GM23338 (cell line): ENCODE measurements around the gene BBOX1. TPM values are rescaled to one million over a fixed set of nuclear protein-coding genes. Genes with fewer than 3 reads are reported as not detected.

Source experiments
- ATAC-seq: fragments of 200-7000 bp; cut with Tn5 transposase; 3 replicates; pipeline ENCODE4 v1.9.1; 2020
- DNase-seq: peaks from one replicate; pipeline ENCODE4 v3.0.0-alpha.2; 2015; ENCODE audit warnings: low spot score
- H2AFZ ChIP-seq: fragments of 200-600 bp; sonication (generic); 2 replicates; pipeline ENCODE4 v1.8.0; 2016; ENCODE audit warnings: antibody characterized with exemption, mild to moderate bottlenecking, moderate library complexity
- H3F3A ChIP-seq: fragments of 200-600 bp; sonication (generic); replicated peaks from 2 replicates; pipeline ENCODE4 v1.8.0; 2017; ENCODE audit warnings: antibody characterized with exemption, mixed run types, low read depth
- H3K27ac ChIP-seq: fragments of 200-600 bp; sonication (generic); 2 replicates; pipeline ENCODE4 v1.6.1; 2016; ENCODE audit warnings: low read depth
- H3K27me3 ChIP-seq: fragments of 200-600 bp; sonication (generic); 2 replicates; pipeline ENCODE4 v1.8.0; 2016; ENCODE audit warnings: mild to moderate bottlenecking, mixed run types, moderate library complexity; ENCODE audit not compliant: insufficient read depth
- H3K36me3 ChIP-seq: fragments of 200-600 bp; sonication (generic); 2 replicates; pipeline ENCODE4 v1.8.0; 2016; ENCODE audit warnings: mild to moderate bottlenecking; ENCODE audit not compliant: insufficient read depth
- H3K4me1 ChIP-seq: fragments of 200-600 bp; sonication (generic); 2 replicates; pipeline ENCODE4 v1.8.0; 2016; ENCODE audit warnings: mild to moderate bottlenecking, moderate library complexity; ENCODE audit not compliant: insufficient read depth
- H3K4me2 ChIP-seq: fragments of 200-600 bp; sonication (generic); 2 replicates; pipeline ENCODE4 v1.7.1; 2017; ENCODE audit warnings: mixed run types
- H3K4me3 ChIP-seq: fragments of 200-600 bp; sonication (generic); 2 replicates; pipeline ENCODE4 v1.6.1; 2016; ENCODE audit warnings: mixed run types
- H3K79me2 ChIP-seq: fragments of 200-600 bp; sonication (generic); replicated peaks from 2 replicates; pipeline ENCODE4 v1.8.0; 2017; ENCODE audit warnings: mild to moderate bottlenecking; ENCODE audit not compliant: insufficient read depth
- H3K9me2 ChIP-seq: fragments of 200-600 bp; sonication (generic); 2 replicates; pipeline ENCODE4 v1.8.0; 2017; ENCODE audit not compliant: insufficient read depth
- H4K20me1 ChIP-seq: fragments of 200-600 bp; sonication (generic); replicated peaks from 2 replicates; pipeline ENCODE4 v1.8.0; 2017; ENCODE audit warnings: mild to moderate bottlenecking; ENCODE audit not compliant: insufficient read depth
- H3K27ac Mint-ChIP-seq: 2 replicates; pipeline ENCODE4 v1.8.0; 2020; ENCODE audit warnings: inconsistent platforms, mild to moderate bottlenecking, moderate library complexity, mixed read lengths
- H3K27me3 Mint-ChIP-seq: 3 replicates; pipeline ENCODE4 v1.8.0; 2022; ENCODE audit warnings: low read depth, mild to moderate bottlenecking, moderate library complexity, mixed read lengths, inconsistent platforms; ENCODE audit not compliant: insufficient read depth, poor library complexity
- H3K36me3 Mint-ChIP-seq: 3 replicates; pipeline ENCODE4 v1.8.0; 2021; ENCODE audit warnings: low read depth, mild to moderate bottlenecking, inconsistent platforms, moderate library complexity, mixed read lengths
- H3K4me1 Mint-ChIP-seq: 3 replicates; pipeline ENCODE4 v1.8.0; 2020; ENCODE audit warnings: mild to moderate bottlenecking, inconsistent platforms, mixed read lengths
- H3K4me3 Mint-ChIP-seq: 3 replicates; pipeline ENCODE4 v1.8.0; 2021; ENCODE audit warnings: moderate library complexity, mild to moderate bottlenecking, inconsistent platforms, mixed read lengths
- H3K9me3 Mint-ChIP-seq: 3 replicates; pipeline ENCODE4 v1.8.0; 2020; ENCODE audit warnings: moderate library complexity, mild to moderate bottlenecking, inconsistent platforms, mixed read lengths
- CTCF ChIP-seq, 2 experiments: fragments of 200-600 bp in 1 of 2; sonication (generic) in 1 of 2; conservative IDR thresholded peaks; 2 replicates each; pipeline versions ENCODE4 v1.5.1 to v1.6.1; 2016 to 2017; ENCODE audit warnings: antibody characterized with exemption in 2 of 2, low read depth in 2 of 2, mild to moderate bottlenecking in 2 of 2, moderate library complexity in 1 of 2
- ETS1 ChIP-seq: IDR thresholded peaks from 2 replicates; pipeline ENCODE4 v1.6.1; 2016; ENCODE audit warnings: antibody characterized with exemption
- EZH2 ChIP-seq: fragments of 200-600 bp; sonication (generic); IDR thresholded peaks from one replicate; pipeline ENCODE4 v1.8.0; 2017; ENCODE audit warnings: antibody characterized with exemption, mild to moderate bottlenecking, low read depth; ENCODE audit not compliant: unreplicated experiment
- EZH2phosphoT487 ChIP-seq: fragments of 200-600 bp; sonication (generic); IDR thresholded peaks from one replicate; pipeline ENCODE4 v1.8.1; 2018; ENCODE audit warnings: antibody characterized with exemption; ENCODE audit not compliant: unreplicated experiment
- JUNB ChIP-seq: IDR thresholded peaks from one replicate; pipeline ENCODE4 v1.6.1; 2016; ENCODE audit warnings: antibody characterized with exemption; ENCODE audit not compliant: unreplicated experiment
- NANOG ChIP-seq: IDR thresholded peaks from 2 replicates; pipeline ENCODE4 v1.6.1; 2016; ENCODE audit warnings: antibody characterized with exemption, borderline replicate concordance
- POLR2AphosphoS5 ChIP-seq: IDR thresholded peaks from 2 replicates; pipeline ENCODE4 v1.6.1; 2016; ENCODE audit warnings: antibody characterized with exemption, low read depth
- REST ChIP-seq: IDR thresholded peaks from one replicate; pipeline ENCODE4 v1.6.1; 2018; ENCODE audit warnings: antibody characterized with exemption; ENCODE audit not compliant: unreplicated experiment
- STAT1 ChIP-seq: IDR thresholded peaks from one replicate; pipeline ENCODE4 v1.6.1; 2016; ENCODE audit warnings: antibody characterized with exemption; ENCODE audit not compliant: unreplicated experiment
- ZNF114 ChIP-seq: fragments of 250-450 bp; sonication (Bioruptor Pico); IDR thresholded peaks from 2 replicates; pipeline ENCODE4 v1.5.0; 2020; ENCODE audit warnings: mild to moderate bottlenecking, moderate library complexity
- ZNF462 ChIP-seq: fragments of 250-450 bp; sonication (Bioruptor Pico); IDR thresholded peaks from 2 replicates; pipeline ENCODE4 v1.5.0; 2020; ENCODE audit warnings: mild to moderate bottlenecking, moderate library complexity
- polyA plus RNA-seq: library from polyadenylated mRNA; unstranded; fragments of >200 nt; fragmentation: Nextera tagmentation; extraction: Ambion mirVana; gene quantifications from 2 replicates; pipeline ENCODE4 v1.2.1, GENCODE V29; 2016
- total RNA-seq: library from RNA; depleted of rRNA; stranded (reverse); fragments of >200 nt; shearing (Covaris generic); gene quantifications from 2 replicates; pipeline ENCODE4 v1.2.3, GENCODE V29; 2014

Gene BBOX1
- total and polyA plus RNA-seq, 2 experiments from 2014 or later = not detected

GRCh38 chr11:27061461-27061821 lies 20.8 kb downstream of the BBOX1 start:
- ATAC-seq (no peak), DNase-seq (no peak)
- TF ChIP-seq NANOG (no peak), ZNF462 (CRISPR knock-in tag) (no peak), JUNB (no peak), STAT1 (no peak), ZNF114 (CRISPR knock-in tag) (no peak), POLR2AphosphoS5 (no peak), CTCF (conservative IDR thresholded peaks at IDR 0.05; ENCODE audit: low read depth in 2 of 2) (no peak), REST (no peak), EZH2 (no peak), EZH2phosphoT487 (no peak), ETS1 (no peak)
- H3K4me3 Mint-ChIP-seq = no peak overlapping the region
- H3K27me3 Mint-ChIP-seq = peaks cover 3% of the 10 kb centered on the region
- Histone ChIP-seq H3K9me2 (no peaks in the 10 kb centered on the region), H3K4me1 (no peaks in the 10 kb centered on the region), H3K36me3 (no peaks in the 10 kb centered on the region), H3F3A (no peaks in the 10 kb centered on the region), H3K79me2 (no peaks in the 10 kb centered on the region), H3K27ac (no peak overlapping the region), H3K4me2 (no peak overlapping the region), H3K27me3 (no peaks in the 10 kb centered on the region), H4K20me1 (no peaks in the 10 kb centered on the region), H2AFZ (no peak overlapping the region), H3K4me3 (no peak overlapping the region)
- no peaks in the 10 kb centered on the region for H3K4me1 Mint-ChIP-seq
- H3K36me3 Mint-ChIP-seq = no peaks in the 10 kb centered on the region
- no peak overlapping the region for H3K27ac Mint-ChIP-seq
- no peaks in the 10 kb centered on the region for H3K9me3 Mint-ChIP-seq
